K562 (cell line): ENCODE results near the gene TOM1L1. TPM values are rescaled to one million over a fixed set of nuclear protein-coding genes. Genes with fewer than 3 reads are reported as not detected.

Experiments
- ATAC-seq: fragments of 200-7000 bp; cut with Tn5 transposase; 3 replicates; pipeline ENCODE4 v1.9.1; 2020; ENCODE audit warnings: moderate library complexity
- BruUV-seq: library from RNA; stranded (reverse); fragments of 400-500 nt; replicated peaks from 2 replicates; lab custom pipeline; 2021; lab: Mats Ljungman, UMichigan
- CTCF ChIA-PET: fragments of 300-600 bp; formaldehyde crosslinking; extraction: SDS; loops from one replicate; lab custom pipeline; 2021; ENCODE audit warnings: low intra/inter-chr PET ratio; lab: Yijun Ruan, JAX
- POLR2A ChIA-PET: fragments of 300-600, 350-650 bp; sonication (Branson Sonifier 250); formaldehyde crosslinking; extraction: SDS; loops from one replicate; lab custom pipeline; 2021; ENCODE audit warnings: antibody characterized with exemption, inconsistent platforms; lab: Yijun Ruan, JAX
- DNase-seq, 4 experiments: peaks; one replicate each; pipeline versions ENCODE4 v3.0.0 to v3.0.0-alpha.2; 2011 to 2018; ENCODE audit warnings: low spot score in 3 of 4, mixed read lengths in 3 of 4; ENCODE audit errors: extremely low read depth in 1 of 4
- FAIRE-seq: peaks from 2 replicates; lab custom pipeline; 2011; peaks lifted over from hg19 to GRCh38; lab: Jason Lieb, UNC
- H2AFZ ChIP-seq: 2 replicates; pipeline ENCODE4 v1.6.0; 2011; ENCODE audit warnings: low read depth, low read length, control low read depth, inconsistent platforms
- H3K27ac ChIP-seq: fragments of 200-600 bp; 3 replicates; pipeline ENCODE4 v1.8.0; 2011; ENCODE audit warnings: low read depth, mild to moderate bottlenecking, control low read depth, inconsistent platforms, low read length, moderate library complexity, mixed read lengths; ENCODE audit errors: extremely low read depth
- H3K27me3 ChIP-seq, 2 experiments: fragments of 300-600 bp in 1 of 2; 2 replicates in 1 of 2; 3 replicates in 1 of 2; pipeline versions ENCODE4 v1.6.0 to v1.8.0; 2011; ENCODE audit warnings: inconsistent platforms in 2 of 2, low read length in 2 of 2, mild to moderate bottlenecking in 1 of 2, mixed read lengths in 1 of 2, moderate library complexity in 1 of 2; ENCODE audit not compliant: control insufficient read depth in 2 of 2, insufficient read depth in 2 of 2
- H3K36me3 ChIP-seq: fragments of 300-600 bp; 3 replicates; pipeline ENCODE4 v1.8.0; 2011; ENCODE audit warnings: mild to moderate bottlenecking, low read length, inconsistent platforms; ENCODE audit not compliant: control insufficient read depth, insufficient read depth
- H3K4me1 ChIP-seq, 2 experiments: fragments of 200-600 bp in 1 of 2; replicated peaks in 1 of 2; 2 replicates in 1 of 2; 3 replicates in 1 of 2; pipeline versions ENCODE4 v1.5.1 to v1.8.0; 2011; ENCODE audit warnings: inconsistent platforms in 2 of 2, low read length in 2 of 2, mild to moderate bottlenecking in 1 of 2, mixed read lengths in 1 of 2, moderate library complexity in 1 of 2; ENCODE audit not compliant: control insufficient read depth in 2 of 2, insufficient read depth in 2 of 2
- H3K4me2 ChIP-seq: 2 replicates; pipeline ENCODE4 v1.6.1; 2011; ENCODE audit warnings: low read length, control low read depth, inconsistent platforms, mixed read lengths; ENCODE audit not compliant: insufficient read depth
- H3K4me3 ChIP-seq: fragments of 200-600 bp; sonication (generic), shearing (Covaris generic); 2 replicates; pipeline ENCODE4 v1.5.1; 2016; ENCODE audit warnings: control low read depth, inconsistent platforms
- H3K79me2 ChIP-seq: fragments of 200-600 bp; 3 replicates; pipeline ENCODE4 v1.8.0; 2011; ENCODE audit warnings: low read length, inconsistent platforms; ENCODE audit not compliant: control insufficient read depth, insufficient read depth
- H3K9ac ChIP-seq, 2 experiments: 2 replicates each; pipeline versions ENCODE4 v1.6.0 to v1.6.1; 2011; ENCODE audit warnings: low read depth in 2 of 2, low read length in 2 of 2, control low read depth in 1 of 2, inconsistent platforms in 1 of 2, mild to moderate bottlenecking in 1 of 2, mixed read lengths in 1 of 2; ENCODE audit not compliant: insufficient read depth in 1 of 2
- H3K9me1 ChIP-seq: one replicate; pipeline ENCODE4 v1.6.0; 2011; ENCODE audit warnings: inconsistent platforms, mild to moderate bottlenecking, low read length, moderate library complexity; ENCODE audit not compliant: control insufficient read depth, insufficient read depth
- H3K9me3 ChIP-seq: replicated peaks from 2 replicates; pipeline ENCODE4 v1.5.1; 2011; ENCODE audit warnings: low read depth, low read length, inconsistent platforms; ENCODE audit not compliant: control insufficient read depth, insufficient read depth
- H4K20me1 ChIP-seq: replicated peaks from 2 replicates; pipeline ENCODE4 v1.6.1; 2011; ENCODE audit warnings: low read length, inconsistent platforms, mixed read lengths; ENCODE audit not compliant: control insufficient read depth, insufficient read depth
- ARID1B ChIP-seq: fragments of 450-650 bp; IDR thresholded peaks from 2 replicates; pipeline ENCODE4 v1.6.1; 2016; ENCODE audit warnings: antibody characterized with exemption, mild to moderate bottlenecking, inconsistent platforms
- CBFA2T2 ChIP-seq: fragments of 450-650 bp; conservative IDR thresholded peaks from 2 replicates; pipeline ENCODE4 v1.6.1; 2017; ENCODE audit warnings: mild to moderate bottlenecking
- CBFA2T3 ChIP-seq: fragments of 450-650 bp; IDR thresholded peaks from 2 replicates; pipeline ENCODE4 v1.6.1; 2017
- DPF2 ChIP-seq: fragments of 450-650 bp; IDR thresholded peaks from 2 replicates; pipeline ENCODE4 v1.6.1; 2016
- ETV5 ChIP-seq: sonication (generic); formaldehyde crosslinking; IDR thresholded peaks from 2 replicates; pipeline ENCODE4 v1.4.0; 2020; ENCODE audit warnings: low read depth, mild to moderate bottlenecking, missing genetic modification reagents
- HMBOX1 ChIP-seq: sonication (generic); IDR thresholded peaks from 2 replicates; pipeline ENCODE4 v1.6.1; 2016
- JUND ChIP-seq, 2 experiments: IDR thresholded peaks; 2 replicates in 1 of 2; 3 replicates in 1 of 2; pipeline ENCODE4 v1.6.1; 2011; ENCODE audit warnings: borderline replicate concordance in 2 of 2, low read depth in 2 of 2, low read length in 2 of 2, improper control_type of control experiment in 1 of 2, missing biosample characterization in 1 of 2, missing genetic modification characterization in 1 of 2, missing genetic modification reagents in 1 of 2
- MAFK ChIP-seq: IDR thresholded peaks from 2 replicates; pipeline ENCODE4 v1.6.1; 2011; ENCODE audit warnings: low read length, improper control_type of control experiment
- NCOA2 ChIP-seq, 2 experiments: fragments of 450-650 bp; IDR thresholded peaks; 2 replicates each; pipeline ENCODE4 v1.6.1; 2018; ENCODE audit warnings: mild to moderate bottlenecking in 2 of 2, moderate library complexity in 1 of 2; ENCODE audit not compliant: partially characterized antibody in 2 of 2
- NFE2 ChIP-seq: IDR thresholded peaks from 2 replicates; pipeline ENCODE4 v1.6.1; 2014; ENCODE audit warnings: antibody characterized with exemption, low read depth
- RBM15 ChIP-seq: fragments of 200-400 bp; formaldehyde crosslinking; IDR thresholded peaks from 2 replicates; pipeline ENCODE4 v1.6.1; 2018; ENCODE audit warnings: mild to moderate bottlenecking, low read length, moderate library complexity; ENCODE audit not compliant: insufficient read depth
- TEAD4 ChIP-seq, 2 experiments: sonication (generic) in 1 of 2; formaldehyde crosslinking in 1 of 2; IDR thresholded peaks; 2 replicates each; pipeline versions ENCODE4 v1.6.1 to v1.8.0; 2012 to 2022; ENCODE audit warnings: borderline replicate concordance in 1 of 2, inconsistent platforms in 1 of 2, low read length in 1 of 2, mild to moderate bottlenecking in 1 of 2, missing genetic modification reagents in 1 of 2
- WHSC1 ChIP-seq: IDR thresholded peaks from one replicate; pipeline ENCODE4 v1.6.1; 2012; ENCODE audit warnings: low read length, control low read depth, inconsistent platforms
- ZBTB1 ChIP-seq: sonication (generic); formaldehyde crosslinking; IDR thresholded peaks from 2 replicates; pipeline ENCODE4 v1.8.1; 2023; ENCODE audit warnings: missing genetic modification reagents, low read depth, mild to moderate bottlenecking, borderline replicate concordance
- ZNF140 ChIP-seq: fragments of 250-450 bp; sonication (Bioruptor Pico); IDR thresholded peaks from 2 replicates; pipeline ENCODE4 v1.8.0; 2021; ENCODE audit warnings: moderate library complexity, mild to moderate bottlenecking, inconsistent platforms
- ZNF398 ChIP-seq: fragments of 250-450 bp; sonication (Bioruptor Pico); IDR thresholded peaks from 2 replicates; pipeline ENCODE4 v1.8.0; 2021; ENCODE audit warnings: moderate library complexity, mild to moderate bottlenecking, inconsistent platforms
- ZNF695 ChIP-seq: fragments of 450-650 bp; formaldehyde crosslinking; IDR thresholded peaks from 2 replicates; pipeline ENCODE4 v1.4.0; 2020; ENCODE audit warnings: mild to moderate bottlenecking, moderate library complexity
- ZNF707 ChIP-seq: fragments of 250-450 bp; sonication (Bioruptor Pico); conservative IDR thresholded peaks from 2 replicates; pipeline ENCODE4 v1.8.0; 2022; ENCODE audit warnings: inconsistent platforms, mild to moderate bottlenecking, moderate library complexity
- WGBS: fragments of 100-300 bp; shearing (Covaris generic); methylation state at CpG from one replicate; pipeline ENCODE4 v1.1.6; 2016; ENCODE audit warnings: low coverage, mixed read lengths; ENCODE audit not compliant: insufficient coverage; ENCODE audit errors: missing lambda C conversion rate; 5-methylcytosine and 5-hydroxymethylcytosine counted together
- in situ Hi-C: fragments of 300-500 bp; cut with MboI; formaldehyde crosslinking; loops from 4 replicates; pipeline ENCODE4 v1.15.0; 2018; ENCODE audit warnings: inconsistent platforms, mixed read lengths
- intact Hi-C: fragments of 100-400 bp; cut with micrococcal nuclease; formaldehyde crosslinking; loops from 2 replicates; pipeline ENCODE4 v1.14.2; 2022
- polyA plus RNA-seq, 8 experiments: library from polyadenylated mRNA; depleted of rRNA in 4 of 8; stranded (reverse) in 5 of 8; unstranded in 3 of 8; fragments of >200 nt; fragmentation: Nextera tagmentation in 2 of 8; fragmentation: Illumina TruSeq in 1 of 8; extraction: Ambion mirVana in 2 of 8; extraction: Trizol in 1 of 8; gene quantifications; 2 replicates each; pipeline versions ENCODE4 v1.2.1 to v1.2.3, GENCODE V29; 2011 to 2014; ENCODE audit warnings: inconsistent platforms in 1 of 8, missing spikeins in 1 of 8
- total RNA-seq, 7 experiments: library from RNA; depleted of rRNA in 6 of 7; stranded (reverse); fragments of >200 nt in 6 of 7; fragmentation: Illumina TruSeq in 2 of 7; extraction: Trizol in 2 of 7; gene quantifications; 2 replicates each; pipeline versions ENCODE4 v1.2.1 to v1.2.3, GENCODE V29; 2011 to 2021; ENCODE audit warnings: low replicate concordance in 1 of 7

Gene TOM1L1
- total and polyA plus RNA-seq, 9 of the 15 experiments (the other 6 are each of a cell fraction or from before 2014, with no cell fraction given) = 21.3 to 74.3 (median 31.0) TPM

DNA sequence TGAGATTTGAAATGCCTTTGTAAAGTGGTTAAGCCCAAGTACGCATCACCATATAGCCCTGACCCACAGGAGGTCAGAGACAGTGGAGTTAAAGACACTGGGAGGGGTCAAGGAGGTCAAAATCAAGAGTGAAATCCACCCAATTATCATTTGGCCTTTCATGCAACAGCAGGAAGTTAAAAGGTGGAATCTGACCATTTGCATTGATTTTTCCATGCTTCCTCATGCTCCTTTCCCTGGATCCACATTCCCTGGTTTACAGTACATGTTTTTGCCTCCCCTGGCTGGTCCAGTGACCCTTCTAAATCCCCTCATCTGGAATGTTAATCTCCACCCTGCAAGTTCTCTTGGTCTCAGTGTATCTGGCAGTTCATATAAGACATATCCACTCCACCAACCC lies 36.6 kb upstream of the TOM1L1 start (continued):
- no peak for TF ChIP-seq HMBOX1

- ATAC-seq (peak; percentile 10; the same call in 2 of the 3 replicates), DNase-seq (peak in 2 of 4 experiments; percentile 55 to 69), FAIRE-seq (peak; percentile 23)
- H3K9ac ChIP-seq = 0 out of 4 replicates have a peak overlapping the region, but pooled peaks of 1 of the 2 experiments have one; percentile 14
- in situ Hi-C loops = no loop called here
- H3K4me2 ChIP-seq = peak overlapping the region; percentile 28
- no peaks in the 10 kb centered on the region for H3K9me1 ChIP-seq
- H3K27me3 ChIP-seq = no peaks in the 10 kb centered on the region
- no peaks in the 10 kb centered on the region for H3K79me2 ChIP-seq
- CTCF ChIA-PET = no interaction called here
- WGBS = 22% methylated on average over 8 of the region's 8 CpGs
- POLR2A ChIA-PET = interaction anchor here (1.0 to 1.5 kb wide), 3 partner anchors 14 to 39 kb away, joined by 3 to 4 read pairs (median 3); no protein-coding TSS in a partner anchor
- intact Hi-C loops = loop anchor here (5.0 kb wide), 1 partner anchor 38 kb away; the partner anchor contains the start of gene TOM1L1
- no TSS peak for BruUV-seq
- H3K36me3 ChIP-seq = no peaks in the 10 kb centered on the region
- H3K27ac ChIP-seq = peak overlapping the region; percentile 52
- no peaks in the 10 kb centered on the region for H3K9me3 ChIP-seq
- peak overlapping the region; percentile 78 for H2AFZ ChIP-seq
- H4K20me1 ChIP-seq = no peaks in the 10 kb centered on the region
- H3K4me1 ChIP-seq = peaks cover 13 to 55% of the 10 kb centered on the region in 2 experiments
- no peak overlapping the region for H3K4me3 ChIP-seq
- TF ChIP-seq DPF2 (peak; percentile 74), WHSC1 (no peak), ZNF695 (CRISPR knock-in tag) (no peak), CBFA2T2 (0 out of 2 replicates have a peak, but pooled peaks have one; percentile 8), NFE2 (peak; percentile 64), ARID1B (peak; percentile 71), ZBTB1 (CRISPR knock-in tag) (no peak), TEAD4 (IDR thresholded peaks at IDR 0.05; ENCODE audit: low read length) (peak; percentile 51; the same call in 1 of the 2 replicates), TEAD4 (CRISPR knock-in tag; IDR thresholded peaks at IDR 0.05; ENCODE audit: borderline replicate concordance) (no peak), JUND (IDR thresholded peaks at IDR 0.05; ENCODE audit: borderline replicate concordance, low read depth, low read length) (peak; percentile 82), JUND (tag; IDR thresholded peaks at IDR 0.05; ENCODE audit: borderline replicate concordance, low read depth, low read length) (no peak; the same call in 2 of the 3 replicates), ETV5 (no peak), ZNF707 (CRISPR knock-in tag) (no peak), NCOA2 (IDR thresholded peaks at IDR 0.05; ENCODE audit: partially characterized antibody in 2 of 2) (no peak), CBFA2T3 (peak; percentile 64), MAFK (peak; percentile 20; the same call in 1 of the 2 replicates), ZNF398 (no peak), RBM15 (no peak), ZNF140 (CRISPR knock-in tag) (no peak)
Measured at GRCh38 chr17:54864636-54865356, 35.9 kb upstream of the TOM1L1 start.
